ENCODE measurements around the gene RPS21. TPM values are rescaled to one million over a fixed set of nuclear protein-coding genes. Genes with fewer than 3 reads are reported as not detected.

The RPS21 gene
- total RNA-seq, 1 donor from 2014 or later = 1,828 TPM

- Histone ChIP-seq H3K36me3 (no peaks in the 10 kb centered on the region), H3K4me3 (peak overlapping the region; percentile 94 to 98), H3K27ac (peak overlapping the region; percentile 78 to 98), H3K27me3 (no peaks in the 10 kb centered on the region), H3K4me1 (peaks cover 40 to 71% of the 10 kb centered on the region in 2 donors), H3K9me3 (no peaks in the 10 kb centered on the region)
- DNase-seq (ENCODE audit: low spot score in 2 of 2) = no peak
- TF ChIP-seq CTCF (IDR thresholded peaks at IDR 0.05) = no peak
- intact Hi-C loops (cut with DNase I) = loop anchor here (2.0 kb wide), 1 partner anchor 14 kb away; no protein-coding TSS in a partner anchor
Measured at GRCh38 chr20:62368392-62368975, 18.4 kb upstream of the RPS21 start.

- H3K27me3 ChIP-seq = no peaks in the 10 kb centered on the region
- no peak for DNase-seq (ENCODE audit: low spot score in 2 of 2)
- peak in 2 of 3 experiments; percentile 22 to 51 for TF ChIP-seq CTCF (IDR thresholded peaks at IDR 0.05)
- H3K4me3 ChIP-seq = peak overlapping the region; percentile 94 to 98
- peaks cover 40 to 64% of the 10 kb centered on the region in 2 donors for H3K4me1 ChIP-seq
- peak overlapping the region; percentile 78 to 98 for H3K27ac ChIP-seq
- no peaks in the 10 kb centered on the region for H3K9me3 ChIP-seq
- intact Hi-C loops (cut with DNase I) = loop anchor here (2.0 kb wide), 1 partner anchor 14 kb away; no protein-coding TSS in a partner anchor
- no peaks in the 10 kb centered on the region for H3K36me3 ChIP-seq
Measured at GRCh38 chr20:62368976-62369814, 17.7 kb upstream of the RPS21 start.

GRCh38 chr20:62369815-62370114 is 17.1 kb upstream of the RPS21 start:
- Histone ChIP-seq H3K36me3 (no peaks in the 10 kb centered on the region), H3K27ac (peak overlapping the region; percentile 78 to 98), H3K4me1 (peaks cover 37 to 65% of the 10 kb centered on the region in 2 donors), H3K4me3 (no peak overlapping the region), H3K9me3 (no peaks in the 10 kb centered on the region), H3K27me3 (no peaks in the 10 kb centered on the region)
- no peak for TF ChIP-seq CTCF (IDR thresholded peaks at IDR 0.05)
- intact Hi-C loops (cut with DNase I) = loop anchor here (2.0 to 10.0 kb wide), 2 partner anchors 15 to 225 kb away; partner anchors contain the start of genes PSMA7 and SS18L1
- no peak for DNase-seq (ENCODE audit: low spot score in 2 of 2)

- Histone ChIP-seq H3K9me3 (no peaks in the 10 kb centered on the region), H3K27ac (peak overlapping the region; percentile 78 to 98), H3K36me3 (no peaks in the 10 kb centered on the region), H3K4me3 (no peak overlapping the region), H3K27me3 (no peaks in the 10 kb centered on the region), H3K4me1 (peaks cover 35 to 67% of the 10 kb centered on the region in 2 donors)
- TF ChIP-seq CTCF (IDR thresholded peaks at IDR 0.05) = no peak
- DNase-seq (ENCODE audit: low spot score in 2 of 2) = no peak
- intact Hi-C loops (cut with DNase I) = loop anchor here (10.0 kb wide), 1 partner anchor 225 kb away; the partner anchor contains the start of genes PSMA7 and SS18L1
Measured at GRCh38 chr20:62370115-62370806, 16.6 kb upstream of the RPS21 start.

- intact Hi-C loops (cut with DNase I) = loop anchor here (10.0 kb wide), 1 partner anchor 226 kb away; the partner anchor contains the start of genes PSMA7 and SS18L1
- H3K4me1 ChIP-seq = peaks cover 27 to 64% of the 10 kb centered on the region in 2 donors
Measured at GRCh38 chr20:62370807-62371587, 15.9 kb upstream of the RPS21 start.

More at GRCh38 chr20:62370807-62371587, 15.9 kb upstream of the RPS21 start:
- DNase-seq (ENCODE audit: low spot score in 2 of 2) = no peak
- Histone ChIP-seq H3K27me3 (no peaks in the 10 kb centered on the region), H3K36me3 (no peaks in the 10 kb centered on the region), H3K27ac (peak overlapping the region; percentile 78 to 98), H3K9me3 (no peaks in the 10 kb centered on the region), H3K4me3 (no peak overlapping the region)
- TF ChIP-seq CTCF (IDR thresholded peaks at IDR 0.05) = no peak
